WTC11 (cell line): Measurements from ENCODE around the gene UNC13D. TPM values are rescaled to one million over a fixed set of nuclear protein-coding genes. Genes with fewer than 3 reads are reported as not detected.

Source experiments
- ATAC-seq: fragments of 200-7000 bp; cut with Tn5 transposase; 2 replicates; pipeline ENCODE4 v1.10.0; 2021; ENCODE audit warnings: mild to moderate bottlenecking, moderate library complexity
- CTCF ChIA-PET: fragments of 300-600 bp; sonication (Branson Sonifier 250); formaldehyde crosslinking; loops from one replicate; lab custom pipeline; 2021; ENCODE audit warnings: antibody characterized with exemption; lab: Charles Lee
- POLR2A ChIA-PET: fragments of 350-600 bp; sonication (Branson Sonifier 250); formaldehyde crosslinking; loops from one replicate; lab custom pipeline; 2021; ENCODE audit warnings: antibody characterized with exemption; lab: Charles Lee
- DNase-seq: peaks from one replicate; pipeline ENCODE4 v3.0.0; 2021; ENCODE audit warnings: low spot score
- H3K27ac Mint-ChIP-seq: 2 replicates; pipeline ENCODE4 v1.8.0; 2021; ENCODE audit warnings: mixed read lengths
- H3K27me3 Mint-ChIP-seq: 2 replicates; pipeline ENCODE4 v1.8.0; 2021; ENCODE audit warnings: low read depth, mild to moderate bottlenecking, moderate library complexity, mixed read lengths
- H3K36me3 Mint-ChIP-seq: 2 replicates; pipeline ENCODE4 v1.8.0; 2021; ENCODE audit warnings: mixed read lengths
- H3K4me1 Mint-ChIP-seq: 2 replicates; pipeline ENCODE4 v1.8.0; 2022; ENCODE audit warnings: mixed read lengths
- H3K4me3 Mint-ChIP-seq: 2 replicates; pipeline ENCODE4 v1.8.0; 2021; ENCODE audit warnings: mild to moderate bottlenecking, moderate library complexity, mixed read lengths
- H3K9me3 Mint-ChIP-seq: 2 replicates; pipeline ENCODE4 v1.8.0; 2021; ENCODE audit warnings: mixed read lengths
- ARID4B ChIP-seq: sonication (generic); formaldehyde crosslinking; IDR thresholded peaks from 2 replicates; pipeline ENCODE4 v1.8.0; 2023; ENCODE audit warnings: missing genetic modification reagents, mild to moderate bottlenecking, borderline replicate concordance
- ATF6 ChIP-seq: sonication (generic); formaldehyde crosslinking; IDR thresholded peaks from 2 replicates; pipeline ENCODE4 v1.8.1; 2023; ENCODE audit warnings: mild to moderate bottlenecking, missing genetic modification reagents
- CREB1 ChIP-seq: sonication (generic); formaldehyde crosslinking; IDR thresholded peaks from 2 replicates; pipeline ENCODE4 v1.8.0; 2023; ENCODE audit warnings: mild to moderate bottlenecking, missing genetic modification reagents
- CTCF ChIP-seq: fragments of 200-600 bp; IDR thresholded peaks from 2 replicates; pipeline ENCODE4 v1.8.0; 2022; ENCODE audit warnings: antibody characterized with exemption
- FOXJ3 ChIP-seq: sonication (generic); formaldehyde crosslinking; IDR thresholded peaks from 2 replicates; pipeline ENCODE4 v1.9.0; 2021; ENCODE audit warnings: missing genetic modification reagents, mild to moderate bottlenecking, borderline replicate concordance
- GABPB1 ChIP-seq: sonication (generic); formaldehyde crosslinking; IDR thresholded peaks from 2 replicates; pipeline ENCODE4 v1.8.1; 2023; ENCODE audit warnings: mild to moderate bottlenecking, missing genetic modification reagents
- JAZF1 ChIP-seq: fragments of 250-450 bp; sonication (Bioruptor Pico); IDR thresholded peaks from 2 replicates; pipeline ENCODE4 v1.9.0; 2021; ENCODE audit warnings: moderate library complexity, mild to moderate bottlenecking, inconsistent platforms
- MXD4 ChIP-seq: fragments of 250-450 bp; sonication (Bioruptor Pico); IDR thresholded peaks from 2 replicates; pipeline ENCODE4 v1.8.0; 2021; ENCODE audit warnings: mild to moderate bottlenecking, moderate library complexity, borderline replicate concordance
- NR2C2 ChIP-seq: sonication (generic); formaldehyde crosslinking; IDR thresholded peaks from 2 replicates; pipeline ENCODE4 v1.8.0; 2022; ENCODE audit warnings: mild to moderate bottlenecking, missing genetic modification reagents
- RORB ChIP-seq: fragments of 250-450 bp; sonication (Bioruptor Pico); IDR thresholded peaks from 2 replicates; pipeline ENCODE4 v1.9.0; 2021; ENCODE audit warnings: mild to moderate bottlenecking
- SOX15 ChIP-seq: fragments of 250-450 bp; sonication (Bioruptor Pico); IDR thresholded peaks from 2 replicates; pipeline ENCODE4 v1.9.0; 2021; ENCODE audit warnings: mild to moderate bottlenecking
- TP53 ChIP-seq: sonication (generic); formaldehyde crosslinking; IDR thresholded peaks from 2 replicates; pipeline ENCODE4 v1.8.1; 2023; ENCODE audit warnings: mild to moderate bottlenecking, missing genetic modification reagents
- ZNF317 ChIP-seq: sonication (generic); formaldehyde crosslinking; IDR thresholded peaks from 2 replicates; pipeline ENCODE4 v1.8.1; 2023; ENCODE audit warnings: low read depth, mild to moderate bottlenecking, moderate library complexity, missing genetic modification reagents, borderline replicate concordance
- total RNA-seq: library from RNA; stranded (reverse); gene quantifications from 3 replicates; pipeline ENCODE4 v1.2.3, GENCODE V29; 2021
- TF ChIP-seq, protein P1 (sequence below): sonication (generic); formaldehyde crosslinking; IDR thresholded peaks from 2 replicates; pipeline ENCODE4 v1.8.1; 2023; ENCODE audit warnings: mild to moderate bottlenecking, missing genetic modification reagents, moderate library complexity

The UNC13D gene
- total RNA-seq, 1 experiment from 2014 or later, result 13.1 TPM

DNA sequence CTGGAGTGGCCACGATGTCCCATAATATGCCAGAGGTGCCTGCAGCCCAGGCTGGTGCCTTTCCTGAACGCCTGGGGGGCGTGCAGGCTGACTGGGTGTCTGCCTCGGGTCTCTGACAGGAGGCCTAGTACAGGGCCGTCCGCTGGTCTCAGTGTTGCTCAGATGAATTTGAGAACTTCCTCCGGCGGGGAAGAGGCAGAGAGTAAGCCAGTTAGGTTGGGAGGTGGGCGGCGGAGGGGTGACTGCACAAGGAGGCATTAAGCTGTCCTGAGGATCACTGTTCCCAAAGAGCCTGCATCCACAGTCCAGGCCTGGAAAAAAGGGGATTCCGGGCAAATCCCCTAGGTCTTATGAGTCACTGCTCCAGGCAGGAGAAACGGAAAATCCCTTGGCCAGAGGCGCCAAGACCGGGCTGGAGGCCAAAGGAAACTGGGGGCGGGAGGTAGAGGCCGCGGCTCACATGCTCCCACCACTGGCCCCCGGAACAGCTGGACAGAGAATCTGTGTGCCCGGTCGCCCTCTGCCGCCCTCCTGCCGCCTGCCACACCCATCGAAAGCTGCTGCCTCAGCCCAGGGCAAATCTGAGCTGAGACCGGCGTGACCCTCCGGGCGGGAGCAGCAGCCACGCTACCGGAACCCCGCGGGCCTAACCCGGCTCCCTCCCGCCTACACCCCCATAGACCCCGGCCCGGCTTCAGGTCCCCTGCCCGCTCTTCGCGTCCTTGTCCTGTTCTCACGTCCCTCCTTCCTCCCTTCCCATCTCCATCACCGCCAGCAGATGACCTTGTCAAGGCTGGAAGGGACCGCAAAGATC, 32.9 kb upstream of the UNC13D start (continued):
- 0 out of 2 replicates have a peak, but pooled peaks have one; percentile 7 for TF ChIP-seq ARID4B
- TF ChIP-seq RORB (CRISPR knock-in tag), result no peak

GRCh38 chr17:75876190-75876937, 32.2 kb upstream of the UNC13D start:
- peaks cover 37% of the 10 kb centered on the region for H3K27me3 Mint-ChIP-seq
- peaks cover 21% of the 10 kb centered on the region for H3K4me1 Mint-ChIP-seq
- H3K36me3 Mint-ChIP-seq, result no peaks in the 10 kb centered on the region
- CTCF ChIA-PET, result interaction anchor here (0.6 to 6.1 kb wide), 23 partner anchors 9 to 275 kb away, joined by 3 to 71 read pairs (median 4); partner anchors contain the start of genes CDK3, TRIM65 and WBP2
- peak overlapping the region; percentile 77 for H3K4me3 Mint-ChIP-seq
- DNase-seq (peak; percentile 71), ATAC-seq (peak; percentile 61)
- TF ChIP-seq CTCF (no peak; the same call in 1 of the 2 replicates), ATF6 (CRISPR knock-in tag) (no peak), TP53 (CRISPR knock-in tag) (no peak), NR2C2 (0 out of 2 replicates have a peak, but pooled peaks have one; percentile 27), SOX15 (CRISPR knock-in tag) (no peak), FOXJ3 (CRISPR knock-in tag) (no peak), GABPB1 (CRISPR knock-in tag) (peak; percentile 76), ZNF317 (no peak), CREB1 (CRISPR knock-in tag) (no peak), MXD4 (CRISPR knock-in tag) (no peak), ARID4B (0 out of 2 replicates have a peak, but pooled peaks have one; percentile 23), JAZF1 (CRISPR knock-in tag) (no peak)
- TF ChIP-seq, protein P1, sequence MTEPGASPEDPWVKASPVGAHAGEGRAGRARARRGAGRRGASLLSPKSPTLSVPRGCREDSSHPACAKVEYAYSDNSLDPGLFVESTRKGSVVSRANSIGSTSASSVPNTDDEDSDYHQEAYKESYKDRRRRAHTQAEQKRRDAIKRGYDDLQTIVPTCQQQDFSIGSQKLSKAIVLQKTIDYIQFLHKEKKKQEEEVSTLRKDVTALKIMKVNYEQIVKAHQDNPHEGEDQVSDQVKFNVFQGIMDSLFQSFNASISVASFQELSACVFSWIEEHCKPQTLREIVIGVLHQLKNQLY (CRISPR knock-in tag), result no peak
- POLR2A ChIA-PET, result interaction anchor here (3.5 kb wide), 1 partner anchor 21 kb away, joined by 16 read pairs; the partner anchor contains the start of gene WBP2
- H3K9me3 Mint-ChIP-seq, result no peaks in the 10 kb centered on the region
- no peak overlapping the region; the same call in 1 of the 2 replicates for H3K27ac Mint-ChIP-seq
